H1 (cell line): ENCODE measurements around the gene DDX1. TPM values are rescaled to one million over a fixed set of nuclear protein-coding genes. Genes with fewer than 3 reads are reported as not detected.

Source experiments
- BRCA1 ChIP-seq: IDR thresholded peaks from 2 replicates; pipeline ENCODE4 v1.6.1; 2012; ENCODE audit warnings: low read depth, low read length, improper control_type of control experiment
- CHD1 ChIP-seq: IDR thresholded peaks from 2 replicates; pipeline ENCODE4 v1.6.1; 2012; ENCODE audit warnings: low read depth, low read length, improper control_type of control experiment
- CREB1 ChIP-seq: IDR thresholded peaks from 2 replicates; pipeline ENCODE4 v1.6.1; 2012; ENCODE audit warnings: inconsistent platforms
- FOSL1 ChIP-seq: IDR thresholded peaks from 2 replicates; pipeline ENCODE4 v1.6.1; 2011; ENCODE audit warnings: mild to moderate bottlenecking, low read depth, low read length, moderate library complexity; ENCODE audit not compliant: insufficient read depth
- NANOG ChIP-seq: IDR thresholded peaks from 2 replicates; pipeline ENCODE4 v1.6.1; 2011; ENCODE audit warnings: low read length, low read depth, mild to moderate bottlenecking, inconsistent platforms; ENCODE audit not compliant: insufficient read depth, poor library complexity, severe bottlenecking
- TCF12 ChIP-seq: IDR thresholded peaks from 2 replicates; pipeline ENCODE4 v1.6.1; 2011; ENCODE audit warnings: low read depth, mild to moderate bottlenecking, low read length
- polyA plus RNA-seq, 7 experiments: library from polyadenylated mRNA; depleted of rRNA in 3 of 7; stranded (reverse) in 5 of 7; unstranded in 2 of 7; fragments of >200 nt in 5 of 7; fragments of 200-250 nt in 2 of 7; gene quantifications; 1 replicate in 5 of 7; 2 replicates in 1 of 7; 4 replicates in 1 of 7; pipeline versions ENCODE4 v1.2.1 to v1.2.3, GENCODE V29; 2011 to 2013; ENCODE audit warnings: missing spikeins in 2 of 7, mixed read lengths in 2 of 7
- total RNA-seq: library from RNA; stranded (reverse); fragmentation: NEBNext Ultra II Directional; extraction: Animal tissue kit (Norgen Biotek cat#: 25700); gene quantifications from 2 replicates; pipeline ENCODE4 v1.2.1, GENCODE V29; 2021
- TF ChIP-seq, protein P1 (sequence below): IDR thresholded peaks from 2 replicates; pipeline ENCODE4 v1.6.1; 2012; ENCODE audit warnings: inconsistent platforms

Gene DDX1
- total and polyA plus RNA-seq, 2 of the 8 experiments (the other 6 are each of a cell fraction or from before 2014, with no cell fraction given) = 51.1 to 161 TPM

DNA sequence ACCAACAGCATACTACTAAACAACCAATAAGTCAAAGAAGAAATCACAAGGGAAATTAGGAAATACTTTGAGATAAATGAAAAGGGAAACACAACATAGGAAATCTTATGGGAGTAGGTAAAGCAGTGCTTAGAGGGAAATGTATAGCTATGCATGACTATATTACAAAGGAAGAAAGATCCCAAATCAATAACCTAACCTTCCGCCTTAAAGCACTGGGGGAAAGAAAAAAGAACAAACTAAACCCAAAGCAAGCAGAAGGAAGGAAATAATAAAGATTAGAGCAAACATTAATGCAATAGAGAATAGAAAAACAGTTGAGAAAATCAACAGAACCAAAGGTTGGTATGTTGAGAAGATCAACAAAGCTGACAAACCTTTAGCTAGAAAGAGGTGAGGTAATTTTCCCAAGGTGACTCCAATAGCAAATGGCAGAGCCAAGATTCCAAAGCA lies 49.9 kb downstream of the DDX1 start (continued):
- no peak for TF ChIP-seq NANOG
- TF ChIP-seq, protein P1, sequence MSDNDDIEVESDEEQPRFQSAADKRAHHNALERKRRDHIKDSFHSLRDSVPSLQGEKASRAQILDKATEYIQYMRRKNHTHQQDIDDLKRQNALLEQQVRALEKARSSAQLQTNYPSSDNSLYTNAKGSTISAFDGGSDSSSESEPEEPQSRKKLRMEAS = no peak
- TF ChIP-seq BRCA1 = no peak
- TF ChIP-seq CREB1 = no peak
- no peak for TF ChIP-seq CHD1
- TF ChIP-seq TCF12 = no peak
- TF ChIP-seq FOSL1 = no peak
- TF ChIP-seq, all 59 proteins: peak for 0
